ENCODE data around the gene TDRD1.

DNA sequence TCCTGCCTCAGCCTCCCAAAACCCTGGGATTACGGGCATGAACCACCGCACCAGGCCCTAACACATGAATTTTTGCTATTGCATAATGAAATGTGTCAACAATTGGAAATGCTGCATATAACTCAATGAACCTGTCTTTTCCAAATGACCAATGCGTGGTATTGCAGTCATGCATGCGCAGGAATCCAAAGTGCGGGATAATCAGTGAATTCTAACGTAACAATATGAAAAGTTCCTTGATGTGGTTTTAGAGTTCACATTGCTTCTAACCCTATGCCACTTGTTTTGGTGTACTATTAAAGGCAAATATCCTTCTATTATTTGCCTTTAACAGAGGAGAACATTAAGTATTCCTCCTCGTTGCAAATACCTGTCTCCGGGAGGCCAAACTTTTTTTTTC lies 10.5 kb downstream of the TDRD1 start:
- no peak for TF ChIP-seq GATA3 (IDR thresholded peaks at IDR 0.05; ENCODE audit: low read depth, low read length)
- no peak for TF ChIP-seq GATA2 (IDR thresholded peaks at IDR 0.05; ENCODE audit: low read depth, low read length)

Measured in SH-SY5Y (cell line).